ENCODE measurements around the gene TNIK. TPM values are rescaled to one million over a fixed set of nuclear protein-coding genes. Genes with fewer than 3 reads are reported as not detected.

TNIK gene
- total RNA-seq, 1 donor from 2014 or later, result 1.5 TPM

DNA sequence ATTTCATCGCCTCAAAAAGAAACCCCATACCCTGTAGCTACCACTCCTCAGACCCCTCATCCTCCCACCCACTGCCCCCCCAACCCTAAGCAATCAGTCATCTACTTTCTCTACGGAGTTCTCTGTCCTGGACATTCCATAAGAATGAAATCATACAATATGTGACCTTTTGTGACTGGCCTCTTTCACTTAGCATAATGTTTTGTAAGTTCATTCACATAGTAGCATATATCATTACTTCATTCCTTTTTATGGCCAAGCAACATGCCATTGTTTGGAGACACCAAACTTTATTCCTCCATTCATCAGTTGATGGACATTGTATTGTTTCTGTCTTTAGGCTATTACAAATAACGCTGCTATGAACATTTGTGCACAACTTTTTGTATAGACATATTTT, 64.2 kb downstream of the TNIK start:
- Mint-ChIP-seq H3K4me3 (ENCODE audit: unreplicated experiment) (no peak overlapping the region), H3K9me3 (ENCODE audit: unreplicated experiment) (peaks cover 3% of the 10 kb centered on the region), H3K4me1 (ENCODE audit: low read depth, unreplicated experiment) (peaks cover 3% of the 10 kb centered on the region), H3K36me3 (ENCODE audit: unreplicated experiment) (no peaks in the 10 kb centered on the region), H3K27ac (ENCODE audit: unreplicated experiment) (no peak overlapping the region), H3K27me3 (ENCODE audit: unreplicated experiment) (no peaks in the 10 kb centered on the region)
- DNase-seq, result no peak
- TF ChIP-seq, protein P1, sequence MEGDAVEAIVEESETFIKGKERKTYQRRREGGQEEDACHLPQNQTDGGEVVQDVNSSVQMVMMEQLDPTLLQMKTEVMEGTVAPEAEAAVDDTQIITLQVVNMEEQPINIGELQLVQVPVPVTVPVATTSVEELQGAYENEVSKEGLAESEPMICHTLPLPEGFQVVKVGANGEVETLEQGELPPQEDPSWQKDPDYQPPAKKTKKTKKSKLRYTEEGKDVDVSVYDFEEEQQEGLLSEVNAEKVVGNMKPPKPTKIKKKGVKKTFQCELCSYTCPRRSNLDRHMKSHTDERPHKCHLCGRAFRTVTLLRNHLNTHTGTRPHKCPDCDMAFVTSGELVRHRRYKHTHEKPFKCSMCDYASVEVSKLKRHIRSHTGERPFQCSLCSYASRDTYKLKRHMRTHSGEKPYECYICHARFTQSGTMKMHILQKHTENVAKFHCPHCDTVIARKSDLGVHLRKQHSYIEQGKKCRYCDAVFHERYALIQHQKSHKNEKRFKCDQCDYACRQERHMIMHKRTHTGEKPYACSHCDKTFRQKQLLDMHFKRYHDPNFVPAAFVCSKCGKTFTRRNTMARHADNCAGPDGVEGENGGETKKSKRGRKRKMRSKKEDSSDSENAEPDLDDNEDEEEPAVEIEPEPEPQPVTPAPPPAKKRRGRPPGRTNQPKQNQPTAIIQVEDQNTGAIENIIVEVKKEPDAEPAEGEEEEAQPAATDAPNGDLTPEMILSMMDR (IDR thresholded peaks at IDR 0.05; ENCODE audit: partially characterized antibody, unreplicated experiment), result no peak

DNA sequence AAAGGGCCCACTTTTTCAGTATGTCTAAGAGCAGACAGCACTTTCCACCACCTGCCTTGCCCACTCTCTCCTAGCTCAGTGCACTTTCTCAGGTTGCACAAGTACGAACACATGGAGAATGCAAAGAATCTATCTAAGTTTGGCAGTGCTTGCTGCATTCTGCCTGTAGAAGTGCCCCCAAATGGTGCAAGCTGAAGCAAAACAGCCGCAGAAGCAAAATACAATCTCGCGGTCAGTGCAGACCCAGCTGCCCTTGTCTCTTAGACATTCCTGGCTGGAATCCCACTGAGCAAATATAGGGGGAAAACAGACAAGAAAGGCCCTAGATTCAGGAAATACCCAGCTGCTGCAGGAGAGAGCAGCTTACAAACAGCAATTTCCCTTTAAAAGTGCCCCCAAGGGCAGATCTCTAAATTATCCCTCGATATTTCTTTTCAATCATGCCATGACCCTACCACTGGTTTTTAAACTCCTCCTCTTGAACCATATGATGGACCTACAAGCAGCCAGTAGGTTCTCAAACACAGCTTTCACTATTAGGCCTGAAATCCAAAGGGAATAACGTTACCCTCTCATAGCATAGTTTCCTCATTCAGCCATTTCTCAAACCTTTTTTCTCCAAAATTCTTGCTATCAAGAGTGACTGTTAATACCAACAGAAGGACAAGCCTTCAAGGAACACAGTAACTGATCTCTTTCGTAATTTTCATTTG, 67.0 kb downstream of the TNIK start:
- no peak overlapping the region for H3K27ac Mint-ChIP-seq (ENCODE audit: unreplicated experiment)
- TF ChIP-seq, protein P1 (IDR thresholded peaks at IDR 0.05; ENCODE audit: partially characterized antibody, unreplicated experiment), result no peak
- no peak overlapping the region for H3K4me3 Mint-ChIP-seq (ENCODE audit: unreplicated experiment)
- no peaks in the 10 kb centered on the region for H3K36me3 Mint-ChIP-seq (ENCODE audit: unreplicated experiment)
- H3K27me3 Mint-ChIP-seq (ENCODE audit: unreplicated experiment), result peaks cover 1% of the 10 kb centered on the region
- peaks cover 3% of the 10 kb centered on the region for H3K9me3 Mint-ChIP-seq (ENCODE audit: unreplicated experiment)
- no peak for DNase-seq
- H3K4me1 Mint-ChIP-seq (ENCODE audit: low read depth, unreplicated experiment), result peaks cover 3% of the 10 kb centered on the region

DNA sequence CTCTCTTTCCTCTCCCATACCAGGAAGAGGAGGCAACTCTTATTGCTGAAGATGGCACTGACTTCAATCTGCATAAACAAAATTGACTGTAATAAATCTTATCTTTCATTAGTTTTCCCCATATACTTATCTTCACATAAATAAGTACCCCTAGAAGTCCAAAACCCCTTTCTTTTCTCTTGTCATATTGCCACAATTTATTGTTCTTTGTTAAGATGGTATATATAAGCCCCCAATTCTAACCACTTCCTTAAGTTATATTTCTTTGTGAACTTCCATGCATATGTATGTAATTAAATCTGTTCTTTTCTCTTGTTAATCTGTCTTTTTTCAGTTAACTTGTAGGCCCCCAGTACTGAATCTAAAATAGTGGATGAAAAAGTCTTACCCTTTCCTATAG, 68.8 kb downstream of the TNIK start:
- TF ChIP-seq, protein P1 (IDR thresholded peaks at IDR 0.05; ENCODE audit: partially characterized antibody, unreplicated experiment), result no peak
- no peak overlapping the region for H3K27ac Mint-ChIP-seq (ENCODE audit: unreplicated experiment)
- peaks cover 1% of the 10 kb centered on the region for H3K27me3 Mint-ChIP-seq (ENCODE audit: unreplicated experiment)
- no peak overlapping the region for H3K4me3 Mint-ChIP-seq (ENCODE audit: unreplicated experiment)
- no peak for DNase-seq
- no peaks in the 10 kb centered on the region for H3K36me3 Mint-ChIP-seq (ENCODE audit: unreplicated experiment)
- peaks cover 2% of the 10 kb centered on the region for H3K4me1 Mint-ChIP-seq (ENCODE audit: low read depth, unreplicated experiment)
- peaks cover 3% of the 10 kb centered on the region for H3K9me3 Mint-ChIP-seq (ENCODE audit: unreplicated experiment)

DNA sequence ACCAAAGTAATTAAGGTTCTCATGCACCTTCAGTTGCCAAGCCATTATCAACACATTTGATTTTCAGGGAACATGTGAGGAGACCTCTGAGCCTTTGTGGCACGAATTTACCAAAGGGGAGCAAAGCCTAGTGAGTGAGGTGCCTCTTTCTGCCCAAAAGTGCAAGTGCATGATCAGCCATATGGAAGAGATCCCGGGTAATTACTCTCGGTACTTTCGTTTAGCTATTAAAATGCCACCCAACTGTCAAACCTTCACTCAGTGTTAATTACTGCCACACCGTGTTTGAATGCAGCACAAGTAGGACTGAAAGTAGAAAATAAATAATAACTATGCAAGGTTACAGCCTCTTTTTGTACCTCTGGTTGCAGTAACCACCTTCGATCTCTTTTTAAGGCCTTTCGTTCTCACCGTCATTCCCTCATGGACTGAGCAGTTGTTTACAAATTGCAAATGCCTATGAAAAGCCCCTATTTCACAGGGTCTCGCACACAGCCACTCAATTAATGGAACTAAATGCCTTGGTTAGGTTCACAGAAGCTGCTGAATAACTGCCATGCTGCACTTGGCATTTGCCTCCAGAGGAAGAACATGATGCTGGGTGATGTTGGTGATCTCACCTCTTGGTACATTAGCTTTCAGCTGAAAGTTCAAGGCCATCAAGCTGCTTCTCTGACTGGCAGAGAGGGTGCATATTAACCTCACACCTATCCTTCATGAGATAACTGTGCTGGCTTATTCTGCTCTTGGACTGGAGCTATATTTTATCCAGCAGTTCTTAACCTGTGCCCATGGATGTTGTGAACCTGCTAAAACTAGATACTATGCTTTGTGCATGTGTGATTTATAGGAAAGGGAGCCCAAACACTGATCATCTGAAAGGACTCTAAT, 69.9 kb downstream of the TNIK start:
- H3K27ac Mint-ChIP-seq (ENCODE audit: unreplicated experiment), result no peak overlapping the region
- no peak for DNase-seq

More for the DNA sequence above, 69.9 kb downstream of the TNIK start:
- H3K36me3 Mint-ChIP-seq (ENCODE audit: unreplicated experiment), result no peaks in the 10 kb centered on the region
- peaks cover 3% of the 10 kb centered on the region for H3K9me3 Mint-ChIP-seq (ENCODE audit: unreplicated experiment)
- peaks cover 1% of the 10 kb centered on the region for H3K27me3 Mint-ChIP-seq (ENCODE audit: unreplicated experiment)
- H3K4me1 Mint-ChIP-seq (ENCODE audit: low read depth, unreplicated experiment), result no peaks in the 10 kb centered on the region
- H3K4me3 Mint-ChIP-seq (ENCODE audit: unreplicated experiment), result no peak overlapping the region
- TF ChIP-seq, protein P1 (IDR thresholded peaks at IDR 0.05; ENCODE audit: partially characterized antibody, unreplicated experiment), result no peak

All from glutamatergic neuron (in vitro differentiated cells).